GM12873 (cell line): ENCODE results near the gene RCAN3.

Source experiments
- TF ChIP-seq, protein P1 (sequence below): IDR thresholded peaks from 2 replicates; pipeline ENCODE4 v1.5.1; 2012; ENCODE audit warnings: low read depth, mild to moderate bottlenecking, moderate library complexity, low read length, control low read depth; ENCODE audit not compliant: insufficient read depth; ENCODE audit errors: missing control alignments

Gene RCAN3

DNA sequence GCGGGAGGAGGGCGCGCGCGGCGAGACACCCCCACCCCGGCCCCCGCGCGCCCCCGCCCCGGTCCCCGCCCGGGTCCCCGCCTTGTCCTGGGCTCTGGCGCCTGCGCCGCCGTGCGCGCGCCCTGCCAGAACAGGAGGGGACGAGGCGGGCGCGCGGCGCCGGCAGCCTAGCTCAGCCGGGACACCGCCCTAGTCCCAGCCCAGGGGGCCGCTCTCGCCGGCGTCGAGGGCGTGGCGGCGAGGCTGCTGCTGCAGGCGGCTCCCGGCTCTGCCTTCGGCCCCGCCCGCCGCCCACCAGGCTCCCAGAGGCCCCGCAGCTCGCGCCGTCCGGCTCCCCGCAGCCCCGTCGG is at the start of gene RCAN3:
Gene RCAN3, plus strand, starts transcription at position 128 of the 350 bp plus-strand sequence. CDS start 11,537 bp downstream, outside the sequence.
- TF ChIP-seq, protein P1, sequence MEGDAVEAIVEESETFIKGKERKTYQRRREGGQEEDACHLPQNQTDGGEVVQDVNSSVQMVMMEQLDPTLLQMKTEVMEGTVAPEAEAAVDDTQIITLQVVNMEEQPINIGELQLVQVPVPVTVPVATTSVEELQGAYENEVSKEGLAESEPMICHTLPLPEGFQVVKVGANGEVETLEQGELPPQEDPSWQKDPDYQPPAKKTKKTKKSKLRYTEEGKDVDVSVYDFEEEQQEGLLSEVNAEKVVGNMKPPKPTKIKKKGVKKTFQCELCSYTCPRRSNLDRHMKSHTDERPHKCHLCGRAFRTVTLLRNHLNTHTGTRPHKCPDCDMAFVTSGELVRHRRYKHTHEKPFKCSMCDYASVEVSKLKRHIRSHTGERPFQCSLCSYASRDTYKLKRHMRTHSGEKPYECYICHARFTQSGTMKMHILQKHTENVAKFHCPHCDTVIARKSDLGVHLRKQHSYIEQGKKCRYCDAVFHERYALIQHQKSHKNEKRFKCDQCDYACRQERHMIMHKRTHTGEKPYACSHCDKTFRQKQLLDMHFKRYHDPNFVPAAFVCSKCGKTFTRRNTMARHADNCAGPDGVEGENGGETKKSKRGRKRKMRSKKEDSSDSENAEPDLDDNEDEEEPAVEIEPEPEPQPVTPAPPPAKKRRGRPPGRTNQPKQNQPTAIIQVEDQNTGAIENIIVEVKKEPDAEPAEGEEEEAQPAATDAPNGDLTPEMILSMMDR: no peak

DNA sequence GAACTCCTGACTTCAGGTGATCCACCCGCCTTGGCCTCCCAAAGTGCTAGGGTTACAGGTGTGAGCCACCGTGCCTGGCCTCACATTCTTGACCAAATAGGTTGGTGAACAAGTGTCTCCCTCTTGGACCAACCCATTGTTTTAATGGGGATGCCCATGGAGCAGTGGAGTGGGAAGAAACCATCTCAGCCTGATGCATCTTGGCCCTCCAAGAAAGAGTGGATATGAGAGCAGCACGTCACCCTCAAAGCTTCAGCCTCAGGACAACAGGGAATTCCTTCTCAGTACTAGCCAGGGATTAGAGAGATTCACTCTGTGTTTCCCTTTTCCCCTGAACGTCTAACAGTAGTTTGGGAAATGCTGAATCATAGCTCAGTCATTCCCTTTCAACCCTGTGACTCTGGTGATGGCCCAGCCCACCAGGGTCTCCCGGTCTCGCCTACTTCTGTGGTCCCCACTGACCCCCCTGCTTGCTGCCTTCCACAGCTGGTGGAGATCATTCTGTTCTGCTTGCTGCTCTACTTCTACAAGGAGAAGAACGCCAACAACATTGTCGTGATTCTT is 49.6 kb upstream of the RCAN3 start:
- TF ChIP-seq, protein P1: no peak

DNA sequence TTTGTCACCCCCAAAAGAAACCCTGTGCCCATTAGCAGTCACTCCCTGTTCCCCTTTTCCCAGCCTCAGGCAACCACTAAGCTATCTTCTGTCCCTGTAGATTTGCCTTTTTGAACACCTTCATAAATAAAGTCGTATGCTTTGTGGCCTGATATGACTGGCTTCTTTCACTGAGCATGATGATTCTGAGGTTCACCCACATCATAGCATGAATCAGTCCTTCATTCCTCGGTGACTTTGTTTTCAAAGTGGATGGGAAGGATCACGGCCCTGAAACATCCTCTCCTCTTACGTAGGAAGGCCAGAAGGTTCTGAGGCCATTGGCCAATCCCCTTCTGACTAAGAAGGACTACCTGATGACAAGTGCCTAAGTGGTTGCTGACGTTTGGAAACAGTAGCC is 48.0 kb upstream of the RCAN3 start:
- TF ChIP-seq, protein P1: no peak

DNA sequence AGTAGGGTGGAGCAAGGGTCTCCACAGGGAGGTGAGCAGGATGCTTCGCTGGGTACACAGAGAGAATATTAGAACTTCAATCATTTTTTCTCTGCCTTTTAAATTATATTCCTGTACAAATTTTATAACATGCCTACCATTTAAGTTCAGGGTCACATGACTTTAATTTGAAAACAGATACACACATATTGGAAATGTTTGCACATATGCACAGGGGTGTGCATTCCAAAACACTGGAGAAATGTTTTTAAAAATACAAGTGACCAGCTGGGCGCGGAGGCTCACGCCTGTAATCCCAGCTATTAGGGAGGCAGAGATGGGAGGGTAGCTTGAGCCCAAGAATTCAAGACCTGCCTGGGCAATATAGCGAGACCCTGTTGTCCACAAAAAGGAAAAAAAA is 47.4 kb upstream of the RCAN3 start:
- TF ChIP-seq, protein P1: no peak

DNA sequence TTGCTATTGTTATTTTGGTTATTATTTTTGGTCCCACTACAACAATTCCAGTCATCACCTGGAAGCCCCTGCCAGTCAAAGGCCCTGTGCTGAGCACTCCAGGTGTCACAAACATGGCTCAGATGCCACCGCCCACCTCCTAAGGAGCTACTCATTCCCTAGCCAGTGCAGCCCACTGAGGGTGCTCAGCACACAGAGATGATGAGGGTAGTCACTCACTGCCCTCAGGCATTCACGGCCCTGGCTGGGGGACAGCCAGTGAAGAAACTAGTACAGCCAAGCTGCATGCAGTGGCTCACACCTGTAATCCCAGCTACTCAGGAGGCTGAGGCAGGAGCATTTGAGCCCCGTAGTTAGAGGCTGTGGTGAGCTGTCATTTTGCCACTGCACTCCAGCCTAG is 44.8 kb upstream of the RCAN3 start:
- TF ChIP-seq, protein P1: no peak

DNA sequence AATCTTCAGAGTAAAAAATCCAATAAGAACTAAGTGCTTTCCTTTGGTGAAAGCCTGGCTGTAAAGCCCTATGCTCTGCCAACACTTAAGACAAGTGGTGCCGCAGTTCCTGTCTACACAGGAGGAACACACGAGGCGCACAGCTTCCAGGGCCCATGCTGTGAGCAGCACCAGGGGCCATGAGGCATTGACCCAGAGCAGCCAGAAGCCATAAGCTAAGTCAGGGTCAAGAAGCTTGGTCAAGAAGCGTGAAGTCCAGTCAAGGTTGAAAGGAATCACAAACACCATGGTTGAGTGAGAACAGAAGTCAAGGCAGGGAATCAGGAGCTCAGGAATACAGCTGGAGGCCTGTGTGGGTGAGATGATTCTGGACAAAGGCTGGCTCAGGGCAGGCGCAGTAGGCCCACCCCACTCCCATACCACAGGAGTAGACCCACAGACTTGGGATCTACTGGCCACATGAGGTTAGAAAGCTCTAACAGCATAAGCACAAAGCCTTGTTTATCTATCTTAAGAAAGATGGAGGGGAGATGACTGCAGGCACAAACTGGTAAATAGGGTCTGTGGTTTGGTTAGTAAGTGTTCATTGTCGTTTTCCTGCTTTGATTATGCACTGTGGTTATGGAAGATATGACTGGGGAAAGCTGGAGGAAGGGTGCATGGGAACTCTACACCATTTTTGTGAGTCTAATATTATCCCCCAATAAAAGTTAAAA is 42.9 kb upstream of the RCAN3 start:
- TF ChIP-seq, protein P1: no peak

DNA sequence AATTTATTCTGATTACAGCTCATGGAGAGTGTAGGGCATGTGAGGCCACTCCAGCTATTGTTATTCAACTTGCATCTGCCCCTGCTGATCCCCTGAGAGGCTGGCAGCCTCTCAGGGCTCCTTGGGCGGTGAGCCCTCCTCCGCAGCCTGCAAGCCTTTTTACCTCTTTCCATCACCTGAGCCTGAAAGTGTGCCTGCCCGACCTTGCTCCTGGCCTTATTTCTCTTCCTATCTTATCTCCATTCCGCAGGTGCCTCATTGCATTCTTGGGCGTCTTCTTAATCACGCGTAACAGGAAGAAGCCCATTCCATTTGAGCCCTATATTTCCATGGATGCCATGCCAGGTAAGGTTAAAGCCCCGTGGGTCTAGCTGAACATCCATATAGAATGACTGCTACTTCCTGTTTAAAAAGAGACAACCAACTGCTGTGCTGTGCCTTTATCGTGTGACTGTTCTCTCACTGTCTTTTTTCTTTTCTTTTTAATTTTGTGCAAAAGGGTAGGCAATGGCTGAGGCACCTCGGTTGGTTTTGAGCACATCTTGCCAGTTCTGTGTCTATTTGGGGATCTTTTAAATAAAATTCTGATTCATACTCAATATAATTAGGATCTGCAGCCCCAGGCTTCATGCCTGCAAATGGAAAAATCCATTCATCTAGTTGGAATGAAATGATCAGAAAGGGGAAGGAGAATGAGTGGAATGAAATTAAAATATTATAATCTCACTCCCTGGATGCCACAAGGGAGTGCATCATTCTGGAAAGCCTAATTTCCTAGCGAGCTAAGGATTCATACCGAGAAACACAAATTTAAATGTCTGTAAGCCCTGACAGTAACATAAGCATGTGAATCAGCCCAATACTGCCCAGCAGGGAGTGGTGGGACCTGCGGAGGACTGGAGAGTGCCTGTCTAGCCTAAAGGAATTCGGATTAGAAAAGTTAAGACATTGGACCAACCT is 38.6 kb upstream of the RCAN3 start:
- TF ChIP-seq, protein P1: no peak
